BLaER1 treated with 17β-estradiol and CSF1 and Interleukin-3, amounts not matched to agents 10 nM and 100 nM (cell line): ENCODE measurements around the gene OR10A5.
"Not testable (repeated sequence)": the region's sequence is repeated elsewhere in the genome, so short reads cannot be mapped to it uniquely, and the experiment has no call there.

ENCODE experiments used
- H3K27ac ChIP-seq, 11 experiments: shearing (Covaris generic); formaldehyde crosslinking; 2 replicates each; pipeline ENCODE4 v1.8.1; 2022
- H3K27me3 ChIP-seq, 11 experiments: shearing (Covaris generic); formaldehyde crosslinking; 2 replicates each; pipeline ENCODE4 v1.8.1; 2022
- H3K36me3 ChIP-seq, 11 experiments: shearing (Covaris generic); formaldehyde crosslinking; 2 replicates each; pipeline ENCODE4 v1.8.1; 2022
- H3K4me1 ChIP-seq, 10 experiments: shearing (Covaris generic); formaldehyde crosslinking; 2 replicates each; pipeline ENCODE4 v1.8.1; 2022
- H3K4me2 ChIP-seq, 11 experiments: shearing (Covaris generic); formaldehyde crosslinking; 2 replicates each; pipeline ENCODE4 v1.8.1; 2022
- H3K4me3 ChIP-seq, 10 experiments: shearing (Covaris generic); formaldehyde crosslinking; 2 replicates each; pipeline ENCODE4 v1.8.1; 2022
- H3K9ac ChIP-seq, 11 experiments: shearing (Covaris generic); formaldehyde crosslinking; 2 replicates each; pipeline ENCODE4 v1.8.1; 2022
- H3K9me3 ChIP-seq, 11 experiments: shearing (Covaris generic); formaldehyde crosslinking; replicated peaks in 1 of 11; 2 replicates each; pipeline ENCODE4 v1.8.1; 2022
- H4K20me1 ChIP-seq, 11 experiments: shearing (Covaris generic); formaldehyde crosslinking; 2 replicates each; pipeline ENCODE4 v1.8.1; 2022
- Cebpa-rat ChIP-seq, 11 experiments: shearing (Covaris generic); IDR thresholded peaks; 2 replicates each; pipeline ENCODE4 v1.8.1; 2022

Gene OR10A5

DNA sequence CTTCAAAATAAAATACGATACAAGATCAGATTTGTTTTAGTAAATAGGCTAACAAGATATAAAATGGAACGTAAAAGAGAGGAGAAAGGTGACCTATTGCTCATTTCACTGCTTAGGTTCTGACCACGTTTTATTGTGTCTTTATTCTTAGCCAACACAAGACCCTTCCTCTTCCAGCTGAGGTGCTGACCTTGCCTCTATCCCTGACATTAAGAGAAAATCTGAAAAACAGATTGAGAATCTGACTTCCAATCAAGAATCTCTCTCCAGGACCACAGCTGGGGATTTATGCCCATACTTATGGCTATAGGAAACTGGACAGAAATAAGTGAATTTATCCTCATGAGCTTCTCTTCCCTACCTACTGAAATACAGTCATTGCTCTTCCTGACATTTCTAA is at the start of gene OR10A5:
OR10A5 (plus strand) TSS at position 301 of the 400 bp plus-strand sequence; CDS start at position 301, 0 bp downstream.
- Histone ChIP-seq H3K9me3 (peaks cover 0 to 13% (median 4%) of the 10 kb centered on the region in 11 experiments; a peak in 6 of 22 replicates), H3K4me3 (no peak within 1 kb of the TSS), H3K4me1 (no peaks in the 10 kb centered on the region), H3K27me3 (no peaks in the 10 kb centered on the region), H4K20me1 (no peaks in the 10 kb centered on the region), H3K4me2 (no peak within 1 kb of the TSS), H3K9ac (no peak within 1 kb of the TSS), H3K27ac (no peak within 1 kb of the TSS), H3K36me3 (no peaks in the 10 kb centered on the region)
- no peak for TF ChIP-seq Cebpa-rat (IDR thresholded peaks at IDR 0.05)

DNA sequence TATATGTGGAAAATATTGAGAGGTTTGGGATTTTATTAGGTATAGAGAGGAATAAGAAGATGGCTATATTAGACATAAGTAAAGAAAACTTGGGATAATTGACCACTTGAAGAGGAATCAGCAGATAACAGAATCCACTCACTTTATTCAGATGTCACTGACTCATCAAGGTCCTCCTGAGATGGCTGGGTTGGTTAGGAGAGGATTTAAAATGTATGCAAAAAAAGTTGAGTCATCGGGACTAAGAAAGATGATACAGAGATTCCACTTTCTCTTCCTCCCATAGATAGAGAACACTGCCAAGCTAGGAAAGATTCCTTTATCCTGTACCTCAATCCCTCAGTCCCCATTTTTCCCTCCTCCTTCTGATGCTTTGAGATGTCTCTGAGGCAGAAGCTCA is 46.1 kb upstream of the OR10A5 start, which contains the start of gene OR6A2:
OR6A2 (minus strand) TSS at position 288 of the 400 bp plus-strand sequence. CDS start 3,981 bp downstream, outside the sequence.
- no peak within 1 kb of the TSS for H3K9ac ChIP-seq
- no peak for TF ChIP-seq Cebpa-rat (IDR thresholded peaks at IDR 0.05)
- no peaks in the 10 kb centered on the region for H4K20me1 ChIP-seq
- no peaks in the 10 kb centered on the region for H3K36me3 ChIP-seq
- H3K4me3 ChIP-seq, result no peak within 1 kb of the TSS
- H3K27me3 ChIP-seq, result no peaks in the 10 kb centered on the region
- H3K4me1 ChIP-seq, result peaks cover 0 to 18% (median 0%) of the 10 kb centered on the region in 10 experiments; a peak in 6 of 20 replicates
- H3K9me3 ChIP-seq, result peaks cover 0 to 10% (median 0%) of the 10 kb centered on the region in 11 experiments; a peak in 5 of 22 replicates
- peak within 1 kb of the TSS in 2 of 11 experiments; percentile 5 to 38; a peak in 2 of 22 replicates for H3K27ac ChIP-seq
- H3K4me2 ChIP-seq, result peak within 1 kb of the TSS in 3 of 11 experiments; percentile 27 to 55 (median 31); a peak in 5 of 22 replicates

DNA sequence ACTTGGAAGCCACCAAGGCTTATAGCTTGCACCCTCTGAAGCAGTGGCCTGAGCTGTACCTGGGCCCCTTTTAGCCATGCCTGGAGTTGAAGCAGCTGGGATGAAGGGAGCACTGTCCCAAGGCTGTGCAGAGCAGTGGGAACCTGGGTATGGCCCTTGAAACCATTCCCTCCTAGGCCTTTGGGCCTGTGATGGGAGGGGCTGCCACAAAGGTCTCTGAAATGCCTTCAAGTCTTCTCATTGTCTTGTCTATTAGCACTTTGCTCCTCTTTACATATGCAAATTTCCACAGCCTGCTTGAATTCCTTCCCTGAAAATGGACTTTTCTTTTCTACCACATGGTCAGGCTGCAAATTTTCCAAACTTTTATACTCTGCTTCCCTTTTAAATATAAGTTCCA is 44.4 kb upstream of the OR10A5 start:
- peaks cover 0 to 22% (median 0%) of the 10 kb centered on the region in 10 experiments; a peak in 6 of 20 replicates for H3K4me1 ChIP-seq
- not testable (repeated sequence) for H3K4me2 ChIP-seq, H3K36me3 ChIP-seq, H3K4me3 ChIP-seq, H4K20me1 ChIP-seq, H3K9ac ChIP-seq, H3K27me3 ChIP-seq, H3K9me3 ChIP-seq, H3K27ac ChIP-seq

GRCh38 chr11:6812390-6813005 is 33.0 kb upstream of the OR10A5 start:
- Histone ChIP-seq H3K4me1 (peaks cover 0 to 6% (median 0%) of the 10 kb centered on the region in 10 experiments; a peak in 1 of 20 replicates), H3K27me3 (no peaks in the 10 kb centered on the region), H3K27ac (no peak overlapping the region), H4K20me1 (no peaks in the 10 kb centered on the region), H3K4me3 (no peak overlapping the region), H3K9ac (no peak overlapping the region), H3K36me3 (no peaks in the 10 kb centered on the region), H3K9me3 (peaks cover 0 to 9% (median under 1%) of the 10 kb centered on the region in 11 experiments; a peak in 13 of 22 replicates), H3K4me2 (0 out of 22 replicates have a peak overlapping the region, but pooled peaks of 1 of the 11 experiments have one; percentile 20)
- no peak for TF ChIP-seq Cebpa-rat (IDR thresholded peaks at IDR 0.05)

DNA sequence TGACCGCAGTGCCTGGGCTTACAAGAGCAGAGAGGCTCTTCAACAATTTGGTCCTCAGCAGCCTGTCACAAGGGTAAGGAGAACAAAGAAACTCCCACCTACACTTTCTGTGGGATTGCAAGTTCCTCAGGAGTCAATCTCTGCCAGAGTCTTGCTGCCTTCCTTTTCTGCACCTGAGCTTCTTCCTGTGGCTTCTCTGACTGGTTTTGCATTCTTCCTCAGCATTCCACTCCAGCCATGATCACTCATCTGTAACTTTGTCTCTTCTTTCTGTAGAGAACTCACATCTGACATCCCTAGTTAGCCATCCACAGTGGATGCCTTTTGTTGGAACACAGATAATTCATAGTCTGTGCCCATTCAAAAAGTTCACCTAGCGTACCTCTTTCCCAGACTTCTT is 31.8 kb upstream of the OR10A5 start:
- no peak overlapping the region for H3K27ac ChIP-seq

DNA sequence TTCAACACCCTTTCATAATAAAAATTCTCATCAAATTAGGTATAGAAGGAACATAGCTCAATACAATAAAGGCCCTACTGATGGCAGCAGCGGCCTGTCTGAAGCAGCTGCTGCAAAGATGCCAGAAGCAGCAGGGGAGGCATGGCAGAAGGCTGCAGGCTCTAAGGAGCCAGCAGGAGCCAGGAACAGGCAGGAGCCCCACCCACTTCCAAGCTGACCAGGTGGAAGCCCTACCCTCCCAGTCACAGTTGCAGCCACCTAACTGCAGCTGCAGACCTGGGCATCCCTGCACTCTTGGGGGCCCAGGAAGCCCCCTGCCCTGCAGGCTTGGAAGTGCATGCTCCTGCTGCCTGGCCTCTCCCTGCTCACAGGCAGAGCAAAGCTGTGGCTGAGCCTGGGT is 27.8 kb upstream of the OR10A5 start:
- no peak for TF ChIP-seq Cebpa-rat (IDR thresholded peaks at IDR 0.05)
- H3K36me3 ChIP-seq, result peaks cover 0 to 5% (median 0%) of the 10 kb centered on the region in 11 experiments; a peak in 2 of 22 replicates
- no peaks in the 10 kb centered on the region for H3K27me3 ChIP-seq
- no peak overlapping the region for H3K27ac ChIP-seq
- H3K4me1 ChIP-seq, result peaks cover 0 to 6% (median 0%) of the 10 kb centered on the region in 10 experiments; a peak in 3 of 20 replicates
- peaks cover 31 to 44% (median 35%) of the 10 kb centered on the region in 11 experiments for H3K9me3 ChIP-seq
- H3K9ac ChIP-seq, result no peak overlapping the region
- H4K20me1 ChIP-seq, result no peaks in the 10 kb centered on the region
- no peak overlapping the region for H3K4me3 ChIP-seq
- H3K4me2 ChIP-seq, result no peak overlapping the region

More for the DNA sequence above, 31.8 kb upstream of the OR10A5 start:
- Histone ChIP-seq H3K36me3 (peaks cover 0 to 5% (median 0%) of the 10 kb centered on the region in 11 experiments; a peak in 2 of 22 replicates), H4K20me1 (no peaks in the 10 kb centered on the region), H3K4me1 (peaks cover 0 to 6% (median 0%) of the 10 kb centered on the region in 10 experiments; a peak in 1 of 20 replicates), H3K27me3 (no peaks in the 10 kb centered on the region), H3K9me3 (peaks cover 11 to 21% (median 12%) of the 10 kb centered on the region in 11 experiments), H3K4me2 (no peak overlapping the region), H3K4me3 (no peak overlapping the region), H3K9ac (no peak overlapping the region)
- no peak for TF ChIP-seq Cebpa-rat (IDR thresholded peaks at IDR 0.05)

DNA sequence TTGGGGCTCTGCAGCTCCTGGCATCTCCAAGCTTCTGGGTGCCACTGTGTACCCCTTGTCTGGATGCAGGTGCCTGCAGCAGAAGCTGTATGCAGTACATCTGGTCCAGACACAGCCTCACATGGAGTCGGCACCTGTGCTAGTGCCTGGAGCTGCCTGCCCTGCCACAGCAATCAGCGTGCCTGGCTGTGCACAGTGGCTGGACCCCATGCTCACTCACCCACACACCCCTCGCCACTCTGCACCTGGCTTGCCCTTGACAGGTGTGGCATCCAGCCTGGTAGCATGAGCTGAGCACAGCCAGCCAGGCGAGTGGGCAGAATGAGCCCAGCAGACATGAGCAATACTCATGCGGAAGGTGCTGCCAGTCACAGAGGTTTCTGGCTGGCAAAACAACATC is 26.5 kb upstream of the OR10A5 start:
- peaks cover 0 to 5% (median 0%) of the 10 kb centered on the region in 11 experiments; a peak in 2 of 22 replicates for H3K36me3 ChIP-seq
- H4K20me1 ChIP-seq, result no peaks in the 10 kb centered on the region
- no peak overlapping the region for H3K4me2 ChIP-seq
- no peak overlapping the region for H3K27ac ChIP-seq
- H3K9me3 ChIP-seq, result peaks cover 31 to 40% (median 35%) of the 10 kb centered on the region in 11 experiments
- H3K4me1 ChIP-seq, result peaks cover 0 to 4% (median 0%) of the 10 kb centered on the region in 10 experiments; a peak in 2 of 20 replicates
- H3K9ac ChIP-seq, result no peak overlapping the region
- no peaks in the 10 kb centered on the region for H3K27me3 ChIP-seq
- TF ChIP-seq Cebpa-rat (IDR thresholded peaks at IDR 0.05), result no peak
- no peak overlapping the region for H3K4me3 ChIP-seq

- Histone ChIP-seq H3K27me3 (no peaks in the 10 kb centered on the region), H3K27ac (no peak overlapping the region), H3K36me3 (no peaks in the 10 kb centered on the region), H3K4me3 (no peak overlapping the region), H3K9ac (no peak overlapping the region), H3K4me1 (peaks cover 0 to 4% (median 0%) of the 10 kb centered on the region in 10 experiments; a peak in 2 of 20 replicates), H4K20me1 (no peaks in the 10 kb centered on the region), H3K4me2 (no peak overlapping the region), H3K9me3 (peaks cover 13 to 19% (median 17%) of the 10 kb centered on the region in 11 experiments)
- no peak for TF ChIP-seq Cebpa-rat (IDR thresholded peaks at IDR 0.05)
Measured at GRCh38 chr11:6824136-6824823, 21.2 kb upstream of the OR10A5 start.

GRCh38 chr11:6825231-6825744 is 20.2 kb upstream of the OR10A5 start:
- Histone ChIP-seq H4K20me1 (no peaks in the 10 kb centered on the region), H3K4me2 (no peak overlapping the region), H3K27me3 (no peaks in the 10 kb centered on the region), H3K4me3 (no peak overlapping the region), H3K9me3 (peaks cover 4 to 9% (median 7%) of the 10 kb centered on the region in 11 experiments; a peak in 19 of 22 replicates), H3K36me3 (no peaks in the 10 kb centered on the region), H3K4me1 (peaks cover 0 to 4% (median 0%) of the 10 kb centered on the region in 10 experiments; a peak in 2 of 20 replicates), H3K27ac (no peak overlapping the region), H3K9ac (no peak overlapping the region)
- TF ChIP-seq Cebpa-rat (IDR thresholded peaks at IDR 0.05), result no peak
